A673 (cell line): ENCODE results near the gene RASSF7.

Source experiments
- EZH2 ChIP-seq: fragments of 200-600 bp; sonication (generic); IDR thresholded peaks from 2 replicates; pipeline ENCODE4 v1.6.1; 2017; ENCODE audit warnings: borderline replicate concordance, low read depth, mild to moderate bottlenecking, mixed read lengths, antibody characterized with exemption, low read length; ENCODE audit not compliant: poor library complexity, severe bottlenecking
- TF ChIP-seq, protein P1 (sequence below): fragments of 300-800, 200-600 bp; sonication (generic); conservative IDR thresholded peaks from 2 replicates; pipeline ENCODE4 v1.5.1; 2017; ENCODE audit warnings: low read depth, mild to moderate bottlenecking, antibody characterized with exemption, low read length, moderate library complexity, mixed read lengths

DNA sequence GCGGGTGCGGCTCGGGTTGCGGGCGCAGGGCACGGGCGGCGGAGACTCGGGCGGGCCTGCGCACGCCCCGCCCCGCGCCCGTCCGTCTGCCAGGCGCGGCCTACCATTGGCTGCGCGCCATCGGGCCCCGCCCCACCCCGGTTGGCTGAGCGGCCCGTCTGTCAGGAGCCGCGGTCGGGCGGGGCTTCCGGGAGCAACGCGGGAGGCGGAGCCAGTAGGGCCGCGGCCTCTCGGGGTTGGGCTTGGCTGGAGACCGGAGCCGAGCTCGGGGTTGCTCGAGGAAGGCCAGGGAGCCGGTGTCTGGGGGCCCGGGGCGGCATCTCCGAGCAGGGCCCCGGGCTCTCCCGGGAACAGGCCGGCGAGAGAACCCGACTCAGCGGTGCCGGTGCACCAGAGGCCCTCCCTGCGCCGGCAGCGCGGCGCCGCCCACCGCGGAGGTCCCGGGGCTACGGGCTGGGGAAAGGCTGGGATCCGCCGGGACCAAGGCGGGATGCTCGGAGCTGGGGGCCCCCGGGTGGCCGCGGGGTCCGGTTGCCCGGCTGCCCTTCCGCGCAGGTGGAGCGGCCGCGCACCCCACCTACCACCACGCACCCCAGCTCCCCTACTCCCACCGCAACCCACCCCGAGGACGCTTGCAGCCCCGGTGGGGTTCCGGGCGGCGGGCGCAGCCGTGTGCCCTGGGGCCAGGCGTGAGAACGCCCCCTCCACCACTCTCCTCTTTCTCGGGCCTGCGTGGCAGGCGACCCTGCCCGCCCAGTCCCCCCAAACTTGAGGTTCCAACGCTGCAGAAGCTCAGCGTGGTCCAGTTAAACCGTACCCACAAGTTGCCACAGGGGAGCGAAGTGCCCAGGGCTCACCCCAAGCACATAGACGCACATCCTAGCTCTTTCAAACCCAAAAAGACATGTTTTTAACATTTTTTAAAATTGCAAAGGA lies 25.0 kb upstream of the RASSF7 start, which contains the start of gene HRAS:
- TF ChIP-seq, protein P1, sequence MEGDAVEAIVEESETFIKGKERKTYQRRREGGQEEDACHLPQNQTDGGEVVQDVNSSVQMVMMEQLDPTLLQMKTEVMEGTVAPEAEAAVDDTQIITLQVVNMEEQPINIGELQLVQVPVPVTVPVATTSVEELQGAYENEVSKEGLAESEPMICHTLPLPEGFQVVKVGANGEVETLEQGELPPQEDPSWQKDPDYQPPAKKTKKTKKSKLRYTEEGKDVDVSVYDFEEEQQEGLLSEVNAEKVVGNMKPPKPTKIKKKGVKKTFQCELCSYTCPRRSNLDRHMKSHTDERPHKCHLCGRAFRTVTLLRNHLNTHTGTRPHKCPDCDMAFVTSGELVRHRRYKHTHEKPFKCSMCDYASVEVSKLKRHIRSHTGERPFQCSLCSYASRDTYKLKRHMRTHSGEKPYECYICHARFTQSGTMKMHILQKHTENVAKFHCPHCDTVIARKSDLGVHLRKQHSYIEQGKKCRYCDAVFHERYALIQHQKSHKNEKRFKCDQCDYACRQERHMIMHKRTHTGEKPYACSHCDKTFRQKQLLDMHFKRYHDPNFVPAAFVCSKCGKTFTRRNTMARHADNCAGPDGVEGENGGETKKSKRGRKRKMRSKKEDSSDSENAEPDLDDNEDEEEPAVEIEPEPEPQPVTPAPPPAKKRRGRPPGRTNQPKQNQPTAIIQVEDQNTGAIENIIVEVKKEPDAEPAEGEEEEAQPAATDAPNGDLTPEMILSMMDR, result no peak
- TF ChIP-seq EZH2, result no peak
